Right renal pelvis (tissue), 4 donors: ENCODE measurements around the gene RELA. TPM values are rescaled to one million over a fixed set of nuclear protein-coding genes. Genes with fewer than 3 reads are reported as not detected.
"Not testable (repeated sequence)": the region's sequence is repeated elsewhere in the genome, so short reads cannot be mapped to it uniquely, and the experiment has no call there.

Source experiments
- DNase-seq, 4 donors: peaks; one replicate each; pipeline ENCODE4 v3.0.0-alpha.2; 2013; ENCODE audit warnings: low read depth in 4 of 4, low spot score in 3 of 4, missing footprints in 1 of 4
- polyA plus RNA-seq, 4 donors: library from polyadenylated mRNA; unstranded; fragments of 120-200 nt; gene quantifications; one replicate each; pipeline ENCODE4 v1.2.1, GENCODE V29; 2013; ENCODE audit not compliant: insufficient read length in 4 of 4

Gene RELA
- polyA plus RNA-seq, 4 donors = 50.3 to 59.1 (median 54.5) TPM

DNA sequence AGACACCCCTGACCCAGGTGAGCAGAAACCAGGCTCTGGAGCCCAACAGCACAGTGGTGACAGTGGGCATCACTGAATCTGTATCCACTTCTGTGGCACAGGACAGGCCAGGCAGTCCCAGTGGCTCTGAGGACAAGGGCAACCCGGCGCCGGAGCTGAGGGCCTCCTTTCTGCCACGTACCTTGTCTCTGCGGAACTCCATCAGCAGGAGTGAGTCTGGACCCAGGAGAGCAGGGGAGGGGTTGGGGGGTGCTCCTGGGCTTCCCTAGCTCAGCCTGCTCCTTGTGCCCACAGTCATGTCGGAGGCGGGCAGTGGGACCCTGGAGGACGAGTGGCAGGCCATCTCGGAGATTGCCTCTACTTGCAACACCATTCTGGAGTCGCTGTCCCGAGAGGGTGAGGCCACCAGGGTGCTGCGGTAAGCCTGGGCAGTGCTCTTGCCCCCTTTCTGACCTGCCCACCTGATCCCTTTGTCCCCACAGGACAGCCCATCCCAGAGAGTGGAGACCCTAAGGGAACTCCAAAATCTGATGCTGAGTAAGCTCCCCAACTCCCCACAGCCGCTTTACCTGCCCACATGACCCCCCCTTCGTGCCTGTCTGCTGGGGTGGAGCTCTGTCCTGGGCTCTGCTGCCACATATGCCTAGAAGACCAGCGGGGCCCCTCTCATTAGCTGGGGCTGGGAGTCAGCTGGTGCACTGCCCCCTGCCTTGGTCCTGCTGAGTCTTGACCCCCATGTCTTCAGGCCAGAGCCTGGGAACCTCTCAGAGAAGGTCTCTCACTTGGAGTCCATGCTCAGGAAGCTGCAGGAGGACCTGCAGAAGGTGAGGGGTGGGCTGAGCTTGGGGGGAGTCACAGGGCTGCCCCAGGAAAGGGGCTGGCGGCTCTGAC is 12.8 kb downstream of the RELA start:
- DNase-seq = no peak

DNA sequence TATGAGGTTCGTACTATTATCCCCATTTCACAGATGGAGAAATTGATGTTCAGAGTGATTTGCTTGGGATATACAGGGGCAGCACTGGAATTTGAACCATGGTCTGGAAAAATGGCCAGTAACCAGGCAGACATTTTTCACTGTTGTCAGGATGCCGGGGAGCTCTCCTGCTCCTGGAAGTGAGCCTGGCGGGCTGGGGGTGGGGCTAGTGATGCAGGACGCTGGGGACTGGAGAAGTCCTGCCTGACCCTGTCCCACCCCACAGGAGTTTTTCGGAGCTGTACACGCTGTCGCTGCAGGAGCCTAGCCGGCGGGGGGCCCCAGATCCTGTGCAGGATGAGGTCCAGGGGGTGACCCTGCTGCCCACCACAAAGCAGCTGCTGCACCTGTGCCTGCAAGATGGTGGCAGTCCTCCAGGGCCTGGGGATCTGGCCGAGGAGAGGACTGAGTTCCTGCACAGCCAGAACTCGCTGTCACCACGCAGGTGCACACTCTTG is 13.7 kb downstream of the RELA start:
- DNase-seq = no peak

DNA sequence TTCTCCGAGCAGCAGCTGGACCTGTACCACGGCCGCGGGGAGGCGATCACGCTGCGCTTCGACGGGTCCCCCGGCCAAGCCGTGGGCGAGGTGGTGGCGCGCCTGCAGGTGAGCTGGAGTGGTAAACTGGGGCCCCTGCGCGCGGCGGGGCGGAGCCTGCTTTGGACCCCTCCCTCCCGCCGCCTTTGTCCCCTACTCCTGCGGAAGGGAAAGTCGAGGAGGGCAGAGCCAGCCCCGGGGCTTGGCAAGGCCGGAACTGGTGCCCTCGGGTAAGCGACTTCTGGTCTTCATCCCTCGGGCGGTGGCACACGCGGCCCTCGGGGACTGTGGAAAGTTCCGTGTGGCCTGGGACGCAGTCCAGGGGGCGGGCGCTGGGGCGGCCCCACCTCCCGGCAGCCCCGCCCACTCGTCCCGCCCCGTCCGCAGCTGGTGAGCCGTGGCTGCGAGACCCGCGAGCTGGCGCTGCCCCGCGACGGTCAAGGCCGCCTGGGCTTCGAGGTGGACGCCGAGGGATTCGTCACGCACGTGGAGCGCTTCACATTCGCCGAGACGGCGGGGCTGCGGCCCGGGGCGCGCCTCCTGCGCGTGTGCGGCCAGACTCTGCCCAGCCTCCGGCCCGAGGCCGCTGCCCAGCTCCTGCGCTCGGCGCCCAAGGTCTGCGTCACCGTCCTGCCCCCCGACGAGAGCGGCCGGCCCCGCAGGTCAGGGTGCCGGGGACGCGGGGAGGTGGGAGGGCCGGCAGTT is 15.6 kb downstream of the RELA start:
- DNase-seq = peak in 1 of 4 donors; percentile 41

DNA sequence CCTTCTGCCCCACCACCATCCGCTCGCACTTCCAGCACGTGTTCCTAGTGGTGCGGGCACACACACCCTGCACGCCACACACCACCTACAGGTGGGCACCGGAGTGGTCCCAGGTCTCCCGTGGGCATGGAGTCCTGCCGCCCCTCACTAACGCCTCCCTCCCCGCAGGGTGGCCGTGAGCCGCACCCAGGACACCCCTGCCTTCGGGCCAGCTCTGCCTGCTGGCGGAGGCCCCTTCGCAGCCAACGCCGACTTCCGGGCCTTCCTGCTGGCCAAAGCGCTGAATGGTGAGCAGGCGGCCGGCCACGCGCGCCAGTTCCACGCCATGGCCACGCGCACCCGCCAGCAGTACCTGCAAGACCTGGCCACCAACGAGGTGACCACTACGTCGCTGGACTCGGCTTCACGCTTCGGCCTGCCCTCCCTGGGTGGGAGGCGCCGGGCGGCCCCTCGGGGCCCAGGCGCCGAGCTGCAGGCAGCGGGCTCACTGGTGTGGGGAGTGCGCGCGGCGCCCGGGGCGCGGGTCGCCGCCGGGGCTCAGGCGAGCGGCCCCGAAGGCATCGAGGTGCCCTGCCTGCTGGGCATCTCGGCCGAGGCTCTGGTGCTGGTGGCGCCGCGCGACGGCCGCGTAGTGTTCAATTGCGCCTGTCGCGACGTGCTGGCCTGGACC is 16.3 kb downstream of the RELA start:
- DNase-seq = no peak

DNA sequence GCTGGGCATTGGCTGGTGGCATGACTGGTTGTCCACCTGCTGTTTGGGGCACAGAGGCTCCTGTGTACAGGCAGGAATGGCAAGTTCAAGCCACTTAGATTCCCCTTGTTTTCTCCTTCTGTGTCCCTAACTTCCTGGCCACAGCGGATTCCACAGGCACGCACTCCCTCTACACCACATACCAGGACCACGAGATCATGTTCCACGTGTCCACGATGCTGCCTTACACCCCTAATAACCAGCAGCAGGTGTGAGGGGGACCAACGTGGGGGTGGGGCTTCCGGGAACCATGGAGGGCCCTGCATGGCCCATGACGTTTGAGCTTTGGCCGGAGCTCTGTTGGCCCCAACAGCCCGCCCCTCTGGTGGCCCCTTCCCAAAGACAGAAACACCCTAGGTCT is 17.0 kb downstream of the RELA start:
- DNase-seq = no peak

DNA sequence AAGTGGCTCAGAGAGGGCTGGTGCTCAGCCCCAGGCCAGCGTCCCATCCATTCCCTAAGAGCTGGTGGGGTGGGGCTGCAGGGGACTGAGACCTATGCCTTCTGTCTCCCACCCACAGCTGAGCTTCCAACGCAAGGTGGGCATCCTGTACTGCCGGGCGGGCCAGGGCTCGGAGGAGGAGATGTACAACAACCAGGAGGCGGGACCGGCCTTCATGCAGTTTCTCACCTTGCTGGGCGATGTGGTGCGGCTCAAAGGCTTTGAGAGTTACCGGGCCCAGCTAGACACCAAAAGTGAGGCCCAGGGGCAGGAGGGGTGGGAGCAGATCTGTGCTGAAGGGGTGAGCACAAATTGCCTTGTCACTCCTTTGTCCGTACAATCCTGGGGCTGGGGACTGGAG is 17.9 kb downstream of the RELA start:
- no peak for DNase-seq

DNA sequence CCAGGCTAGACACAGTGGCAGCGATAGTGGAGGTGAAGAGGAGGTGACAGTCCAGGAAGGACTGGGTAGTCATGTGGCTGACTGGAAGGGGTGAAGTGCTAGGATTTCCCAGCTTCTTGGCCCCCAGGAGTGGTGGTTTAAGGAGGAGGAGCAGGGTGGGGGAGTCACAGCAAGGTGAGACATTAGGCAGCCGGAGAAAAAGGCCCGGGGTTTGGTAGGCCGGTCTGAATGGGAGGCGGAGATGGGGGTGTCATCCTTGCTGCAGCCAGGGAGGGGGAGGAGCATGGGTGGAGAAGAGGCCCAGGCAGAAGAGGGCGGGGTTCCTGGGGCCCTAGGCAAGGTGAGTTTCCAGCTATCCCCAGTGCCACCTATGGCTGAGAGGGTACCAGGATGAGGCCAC is 18.7 kb downstream of the RELA start:
- DNase-seq = no peak

DNA sequence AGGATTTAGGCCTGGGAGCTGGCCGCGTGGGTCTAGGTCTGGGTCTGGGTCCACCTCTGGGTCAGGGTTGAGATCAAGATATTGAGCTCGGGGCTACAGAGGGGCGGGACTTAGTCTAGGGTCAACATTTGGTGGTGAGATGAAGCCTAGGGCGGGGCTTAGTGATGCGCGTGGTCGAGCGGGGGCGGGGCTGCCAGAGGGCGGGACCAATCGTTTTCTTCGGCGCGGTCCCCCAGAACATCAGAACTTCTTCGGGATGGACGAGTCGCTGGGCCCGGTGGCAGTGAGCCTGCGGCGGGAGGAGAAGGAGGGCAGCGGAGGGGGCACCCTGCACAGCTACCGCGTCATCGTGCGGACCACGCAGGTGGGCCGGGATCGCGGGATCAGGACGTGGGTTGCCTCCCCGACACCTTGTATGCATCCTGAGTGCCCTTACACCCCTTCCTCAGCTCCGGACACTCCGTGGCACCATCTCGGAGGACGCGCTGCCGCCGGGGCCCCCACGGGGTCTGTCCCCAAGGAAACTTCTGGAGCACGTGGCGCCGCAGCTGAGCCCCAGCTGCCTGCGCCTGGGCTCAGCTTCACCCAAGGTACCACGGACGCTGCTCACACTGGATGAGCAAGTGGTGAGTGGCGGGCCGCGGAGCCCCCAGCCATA is 20.6 kb downstream of the RELA start:
- DNase-seq = no peak

DNA sequence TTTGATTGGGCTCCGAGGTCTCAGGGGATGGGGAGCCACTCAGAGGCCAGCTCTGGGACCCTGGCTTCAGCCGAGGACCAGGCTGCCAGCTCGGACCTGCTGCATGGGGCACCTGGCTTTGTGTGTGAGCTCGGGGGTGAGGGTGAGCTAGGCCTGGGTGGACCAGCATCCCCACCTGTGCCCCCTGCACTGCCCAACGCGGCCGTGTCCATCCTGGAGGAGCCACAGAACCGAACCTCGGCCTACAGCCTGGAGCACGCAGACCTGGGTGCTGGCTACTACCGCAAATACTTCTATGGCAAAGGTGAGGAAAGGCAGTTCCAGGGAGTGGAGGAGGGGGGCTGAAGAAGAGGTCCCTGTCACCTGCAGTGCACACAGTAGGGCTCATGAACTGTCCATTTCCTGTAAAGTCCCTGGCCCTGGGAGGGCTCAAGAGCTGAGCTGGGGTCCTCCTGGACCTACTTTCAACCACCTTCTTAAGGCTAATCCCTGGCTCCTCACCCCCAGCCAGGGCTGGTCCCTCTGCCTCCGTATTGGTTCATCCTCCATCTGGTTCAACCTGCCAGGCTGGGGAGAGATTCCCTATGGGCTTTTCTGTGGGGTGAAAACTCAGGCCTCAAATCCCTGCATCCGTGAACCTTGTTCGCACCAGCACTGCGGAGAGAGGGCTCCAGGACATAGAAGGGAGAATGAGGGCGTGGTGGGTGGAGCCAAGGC is 21.3 kb downstream of the RELA start:
- DNase-seq = no peak

DNA sequence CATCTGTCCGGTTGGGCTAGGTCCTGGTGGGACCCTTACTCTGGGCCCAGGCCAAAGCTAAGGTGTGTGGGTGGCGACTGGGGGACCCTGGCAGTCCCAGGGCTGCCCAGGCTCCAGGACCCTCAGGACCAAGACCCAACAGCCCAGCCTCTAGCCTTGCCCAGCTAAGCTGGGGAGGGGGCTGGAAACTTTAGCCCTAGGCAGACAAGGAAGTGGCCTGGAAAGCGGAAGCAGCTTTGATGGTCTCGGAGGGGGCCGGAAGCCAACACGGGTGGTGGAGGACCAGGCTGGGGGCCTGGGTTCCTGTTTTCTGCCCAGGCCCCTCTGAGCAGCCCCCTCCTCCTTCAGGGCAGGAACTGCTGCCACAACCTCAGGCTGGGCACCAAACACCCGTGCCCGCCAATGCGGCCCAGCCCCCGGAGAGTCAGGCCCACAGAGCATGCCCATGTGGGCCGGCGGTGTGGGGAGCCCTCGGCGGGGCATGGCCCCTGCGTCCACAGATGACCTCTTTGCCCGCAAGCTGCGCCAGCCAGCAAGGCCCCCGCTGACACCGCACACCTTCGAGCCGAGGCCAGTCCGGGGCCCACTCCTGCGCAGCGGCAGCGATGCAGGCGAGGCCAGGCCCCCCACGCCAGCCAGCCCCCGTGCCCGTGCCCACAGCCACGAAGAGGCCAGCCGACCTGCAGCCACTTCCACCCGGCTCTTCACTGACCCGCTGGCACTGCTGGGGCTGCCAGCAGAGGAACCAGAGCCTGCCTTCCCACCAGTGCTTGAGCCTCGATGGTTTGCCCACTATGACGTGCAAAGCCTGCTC is 22.0 kb downstream of the RELA start:
- no peak for DNase-seq

DNA sequence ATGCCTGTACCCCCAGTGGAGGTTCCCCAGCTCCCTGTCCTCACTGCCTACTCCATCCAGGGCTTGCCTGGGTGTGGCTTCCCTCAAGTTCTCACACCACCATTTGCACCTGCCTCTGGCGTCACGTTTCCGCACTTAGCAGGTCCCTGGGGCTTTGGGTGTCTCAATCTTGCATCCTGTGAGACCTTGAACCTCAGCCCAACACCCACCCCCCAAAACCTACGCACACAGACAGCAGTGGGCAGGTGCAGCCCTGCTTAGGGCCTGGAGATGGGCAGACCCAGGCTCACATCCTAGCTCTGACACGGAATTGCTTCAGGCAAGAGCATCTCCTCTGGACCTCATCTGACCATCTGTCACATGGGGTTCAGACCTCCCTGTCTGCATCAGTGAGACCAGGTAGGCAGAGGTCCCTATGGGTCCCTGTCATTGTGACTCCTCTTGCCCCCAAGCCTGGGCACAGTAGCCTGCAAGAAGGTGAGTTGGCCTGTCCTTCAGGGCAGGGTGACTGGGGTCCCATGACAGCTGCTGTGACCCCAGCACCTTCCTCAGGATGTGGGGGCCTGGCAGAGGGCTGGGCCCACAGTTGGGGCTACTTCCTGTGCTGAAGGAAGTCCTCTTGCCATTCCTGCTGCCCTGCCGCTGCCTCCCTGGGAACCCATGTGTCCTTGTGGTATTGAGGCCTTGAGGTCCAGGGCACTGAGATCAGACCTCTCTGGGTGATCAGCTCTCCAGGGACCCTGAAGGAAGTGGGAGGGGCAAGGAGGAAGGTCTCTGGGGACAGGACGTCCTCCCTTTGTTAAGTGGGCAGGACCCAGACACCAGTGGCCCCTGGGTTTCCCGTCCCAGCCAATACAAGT is 22.9 kb downstream of the RELA start:
- no peak for DNase-seq

DNA sequence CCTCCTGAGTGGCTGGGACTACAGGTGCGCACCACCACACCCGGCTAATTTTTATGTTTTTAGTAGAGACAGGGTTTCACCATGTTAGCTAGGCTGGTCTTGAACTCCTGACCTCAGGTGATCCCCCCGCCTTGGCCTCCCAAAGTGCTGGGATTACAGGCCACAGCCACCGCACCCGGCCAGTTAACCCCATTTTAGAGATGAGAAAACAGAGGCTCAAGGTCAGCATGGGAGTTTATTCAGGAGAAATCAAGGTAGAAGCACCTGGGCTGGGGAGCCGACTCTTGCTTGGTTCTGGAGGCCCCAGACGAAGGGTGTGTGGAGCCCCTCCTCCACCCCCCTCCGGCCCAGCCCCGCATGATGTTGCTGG is 23.5 kb downstream of the RELA start:
- DNase-seq = not testable (repeated sequence)

DNA sequence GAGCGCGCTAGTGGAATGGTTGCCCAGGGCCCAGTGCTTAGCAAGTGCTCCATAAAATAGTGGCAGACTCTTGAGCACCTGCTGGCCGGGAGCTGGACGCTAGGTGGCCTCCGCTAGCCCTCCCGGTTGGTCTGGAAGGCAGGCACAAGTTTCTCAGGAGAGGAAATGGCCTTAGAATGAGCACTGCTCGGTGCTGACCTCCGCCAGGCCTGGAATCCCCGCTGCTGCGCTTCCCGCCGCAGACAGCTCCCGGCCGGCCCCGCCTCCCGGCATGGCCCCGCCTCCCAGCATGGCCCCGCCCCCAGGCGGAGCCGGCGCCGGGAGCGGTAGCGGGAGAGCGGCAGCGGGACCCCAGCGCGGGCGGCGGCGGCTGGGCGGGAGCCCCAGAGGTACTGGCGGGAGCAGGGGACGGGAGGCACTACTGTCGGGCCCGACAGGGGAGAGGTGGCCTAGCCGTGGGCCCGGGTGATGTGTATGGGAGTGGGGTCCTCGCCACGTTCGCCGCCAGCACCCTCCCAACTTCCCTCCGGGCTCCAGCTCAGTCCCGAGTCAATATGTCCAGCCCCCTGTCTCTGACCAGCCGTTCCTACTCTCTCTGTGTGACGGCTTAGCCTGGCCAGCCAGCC is 24.8 kb downstream of the RELA start, which contains the start of gene SIPA1:
TSS of gene SIPA1 (plus strand) at position 308 of the 626 bp plus-strand sequence. CDS start 2,821 bp downstream, outside the sequence.
- DNase-seq = peak in 2 of 4 donors; percentile 70 to 72

DNA sequence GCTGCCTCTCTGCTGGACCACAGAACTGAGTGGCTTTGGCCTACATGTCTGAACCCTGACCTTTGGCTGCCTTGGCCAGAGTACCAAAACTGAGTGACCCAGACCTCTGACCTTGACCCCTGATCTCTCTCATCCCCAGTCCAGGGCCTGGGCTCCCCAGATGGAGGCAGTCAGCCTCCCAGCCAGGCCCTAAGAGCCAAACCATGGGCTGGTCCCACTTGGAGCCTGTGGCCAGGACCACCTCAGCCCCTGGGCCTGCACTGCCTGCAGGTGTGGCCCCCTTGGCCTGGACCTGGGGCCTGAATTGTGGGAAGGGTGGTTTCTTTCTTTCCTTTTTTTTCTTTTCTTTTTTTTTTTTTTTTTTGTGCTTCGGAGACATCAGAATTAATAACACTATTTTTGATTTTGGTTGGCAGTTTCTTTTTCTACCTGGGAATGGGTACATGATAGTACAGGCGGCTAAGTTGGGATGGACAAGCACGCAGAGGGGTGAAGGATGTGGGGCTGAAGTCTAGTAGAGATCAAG is 25.6 kb downstream of the RELA start:
- DNase-seq = no peak

DNA sequence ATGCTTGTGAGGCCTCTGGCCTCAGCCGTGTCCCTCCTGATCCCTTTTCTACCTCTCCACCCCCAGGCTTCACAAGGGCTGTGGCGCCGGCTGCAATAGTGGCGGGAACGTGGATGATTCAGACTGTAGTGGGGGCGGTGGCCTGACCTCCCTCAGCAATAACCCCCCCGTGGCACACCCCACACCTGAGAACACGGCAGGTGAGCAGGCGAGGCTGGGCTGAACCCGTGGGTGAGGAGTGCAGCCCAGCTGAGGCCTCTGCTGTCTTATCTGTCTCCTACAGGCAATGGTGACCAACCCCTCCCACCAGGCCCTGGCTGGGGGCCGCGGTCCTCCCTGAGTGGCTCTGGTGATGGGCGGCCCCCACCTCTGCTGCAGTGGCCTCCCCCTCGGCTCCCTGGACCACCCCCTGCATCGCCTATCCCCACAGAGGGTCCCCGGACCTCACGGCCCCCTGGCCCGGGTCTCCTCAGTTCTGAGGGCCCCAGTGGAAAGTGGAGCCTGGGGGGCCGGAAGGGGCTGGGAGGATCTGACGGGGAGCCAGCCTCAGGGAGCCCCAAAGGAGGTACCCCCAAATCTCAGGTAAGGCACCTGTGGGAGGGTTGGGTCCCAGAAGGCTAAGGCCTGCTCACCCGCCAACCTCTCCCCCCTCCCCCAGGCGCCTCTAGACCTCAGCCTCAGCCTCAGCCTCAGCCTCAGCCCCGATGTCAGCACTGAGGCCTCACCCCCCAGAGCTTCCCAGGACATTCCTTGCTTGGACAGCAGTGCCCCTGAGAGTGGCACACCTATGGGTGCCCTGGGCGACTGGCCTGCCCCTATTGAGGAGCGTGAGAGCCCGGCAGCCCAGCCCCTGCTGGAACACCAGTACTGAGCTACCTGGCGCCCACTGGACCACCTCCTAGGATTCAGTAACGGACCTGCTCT is 26.3 kb downstream of the RELA start:
- no peak for DNase-seq
